Measurements from ENCODE around the gene ABCA3. TPM values are rescaled to one million over a fixed set of nuclear protein-coding genes. Genes with fewer than 3 reads are reported as not detected.

Gene ABCA3
- total RNA-seq, 1 experiment from 2014 or later: 3.5 TPM

DNA sequence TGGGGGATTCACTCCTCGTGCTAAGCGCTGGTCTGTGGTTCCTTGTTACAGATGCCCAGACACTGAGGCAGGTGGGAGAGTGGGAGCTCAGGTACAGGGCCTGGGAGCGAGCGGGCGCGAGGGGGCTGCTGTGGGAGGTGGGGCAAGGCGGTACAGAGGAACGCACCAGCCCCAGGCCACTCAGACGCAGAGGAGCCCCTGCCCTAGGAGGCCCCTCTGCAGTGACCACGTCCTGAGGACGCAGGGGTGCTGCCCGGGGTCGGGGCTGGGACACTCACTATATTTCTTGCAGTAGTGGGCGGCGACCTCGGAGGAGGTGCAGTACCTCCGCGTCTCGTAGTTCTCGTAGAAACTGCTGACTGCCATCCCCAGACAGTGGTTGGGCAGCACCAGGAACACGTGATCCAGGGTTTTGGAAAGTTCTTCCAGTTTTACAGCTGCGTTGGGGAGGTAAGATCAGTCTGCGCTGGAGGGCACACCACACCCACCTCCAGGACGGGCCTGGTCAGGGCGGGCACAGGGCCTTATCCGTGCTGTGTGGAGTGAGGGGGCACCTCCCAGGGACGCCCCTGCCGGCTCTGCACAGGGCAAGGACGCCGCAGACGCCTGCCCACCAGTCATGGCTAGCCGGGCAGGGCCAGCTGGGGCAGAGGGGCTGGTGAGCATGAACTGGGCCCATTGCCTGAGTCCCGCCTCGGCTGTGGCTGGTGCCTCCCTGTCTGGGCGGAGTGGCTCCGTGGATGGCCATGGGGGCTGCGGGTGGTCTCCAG lies 56.3 kb downstream of the ABCA3 start:
- no peaks in the 10 kb centered on the region for H3K9me3 Mint-ChIP-seq (ENCODE audit: unreplicated experiment)

DNA sequence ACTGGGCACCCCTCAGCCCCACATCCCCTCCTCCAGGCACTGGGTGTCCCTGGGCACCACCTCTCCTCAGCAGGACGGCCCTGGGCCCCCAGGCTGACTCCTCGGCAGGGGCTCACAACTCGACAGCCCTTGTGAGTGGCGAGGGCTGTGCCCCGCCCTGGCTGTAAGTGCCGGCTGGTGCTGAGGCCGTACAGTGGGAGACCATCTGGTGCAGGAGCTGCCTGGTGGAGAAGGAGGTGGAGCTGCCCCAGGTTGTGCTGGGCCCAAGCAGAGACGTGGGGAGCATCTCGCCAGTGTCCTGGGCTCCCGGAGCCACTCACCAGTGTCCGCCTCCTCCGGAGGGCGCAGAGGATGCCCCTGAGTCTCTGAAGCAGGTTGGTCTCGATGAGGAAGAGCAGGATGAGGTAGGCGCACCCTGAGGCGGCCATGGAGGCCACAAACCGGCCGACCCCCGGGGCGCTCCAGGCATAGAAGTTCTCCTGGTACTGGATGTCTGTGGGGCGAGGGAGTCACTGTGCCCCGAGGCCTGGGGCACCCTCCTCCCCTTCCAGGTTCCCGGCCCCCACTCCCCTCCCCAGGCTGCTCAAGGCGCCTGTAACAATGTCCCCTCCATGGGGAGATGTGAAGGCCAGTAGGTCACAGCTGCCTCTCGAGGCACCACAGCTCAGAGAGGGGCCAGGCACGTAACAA lies 57.5 kb downstream of the ABCA3 start:
- H3K9me3 Mint-ChIP-seq (ENCODE audit: unreplicated experiment): no peaks in the 10 kb centered on the region
- peaks cover 6% of the 10 kb centered on the region for H3K36me3 Mint-ChIP-seq (ENCODE audit: insufficient read depth, unreplicated experiment)
- ChIA-PET CTCF (no interaction called here), POLR2A (no interaction called here)
- no peak overlapping the region for H3K27ac Mint-ChIP-seq (ENCODE audit: low read depth, unreplicated experiment)
- TF ChIP-seq, protein P1, sequence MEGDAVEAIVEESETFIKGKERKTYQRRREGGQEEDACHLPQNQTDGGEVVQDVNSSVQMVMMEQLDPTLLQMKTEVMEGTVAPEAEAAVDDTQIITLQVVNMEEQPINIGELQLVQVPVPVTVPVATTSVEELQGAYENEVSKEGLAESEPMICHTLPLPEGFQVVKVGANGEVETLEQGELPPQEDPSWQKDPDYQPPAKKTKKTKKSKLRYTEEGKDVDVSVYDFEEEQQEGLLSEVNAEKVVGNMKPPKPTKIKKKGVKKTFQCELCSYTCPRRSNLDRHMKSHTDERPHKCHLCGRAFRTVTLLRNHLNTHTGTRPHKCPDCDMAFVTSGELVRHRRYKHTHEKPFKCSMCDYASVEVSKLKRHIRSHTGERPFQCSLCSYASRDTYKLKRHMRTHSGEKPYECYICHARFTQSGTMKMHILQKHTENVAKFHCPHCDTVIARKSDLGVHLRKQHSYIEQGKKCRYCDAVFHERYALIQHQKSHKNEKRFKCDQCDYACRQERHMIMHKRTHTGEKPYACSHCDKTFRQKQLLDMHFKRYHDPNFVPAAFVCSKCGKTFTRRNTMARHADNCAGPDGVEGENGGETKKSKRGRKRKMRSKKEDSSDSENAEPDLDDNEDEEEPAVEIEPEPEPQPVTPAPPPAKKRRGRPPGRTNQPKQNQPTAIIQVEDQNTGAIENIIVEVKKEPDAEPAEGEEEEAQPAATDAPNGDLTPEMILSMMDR (IDR thresholded peaks at IDR 0.05; ENCODE audit: unreplicated experiment): no peak
- peaks cover 23% of the 10 kb centered on the region for H3K27me3 Mint-ChIP-seq (ENCODE audit: insufficient read depth, unreplicated experiment)
- intact Hi-C loops (cut with micrococcal nuclease): no loop called here
- no peak overlapping the region for H3K4me3 Mint-ChIP-seq (ENCODE audit: unreplicated experiment)
- no TSS peak for BruUV-seq (replicated peaks)
- H3K4me1 Mint-ChIP-seq (ENCODE audit: insufficient read depth, unreplicated experiment): no peaks in the 10 kb centered on the region
- DNase-seq (ENCODE audit: unreplicated experiment): no peak

More for the DNA sequence above, 56.3 kb downstream of the ABCA3 start:
- Mint-ChIP-seq H3K4me1 (ENCODE audit: insufficient read depth, unreplicated experiment) (no peaks in the 10 kb centered on the region), H3K4me3 (ENCODE audit: unreplicated experiment) (no peak overlapping the region), H3K27me3 (ENCODE audit: insufficient read depth, unreplicated experiment) (peaks cover 23% of the 10 kb centered on the region), H3K27ac (ENCODE audit: low read depth, unreplicated experiment) (no peak overlapping the region), H3K36me3 (ENCODE audit: insufficient read depth, unreplicated experiment) (peaks cover 6% of the 10 kb centered on the region)
- BruUV-seq (replicated peaks): no TSS peak
- TF ChIP-seq, protein P1 (IDR thresholded peaks at IDR 0.05; ENCODE audit: unreplicated experiment): no peak
- no peak for DNase-seq (ENCODE audit: unreplicated experiment)
- CTCF ChIA-PET: no interaction called here
- POLR2A ChIA-PET: no interaction called here
- intact Hi-C loops (cut with micrococcal nuclease): no loop called here

GRCh38 chr16:2282262-2282661 lies 58.3 kb downstream of the ABCA3 start:
- TF ChIP-seq, protein P1 (IDR thresholded peaks at IDR 0.05; ENCODE audit: unreplicated experiment): no peak
- Mint-ChIP-seq H3K27me3 (ENCODE audit: insufficient read depth, unreplicated experiment) (peaks cover 23% of the 10 kb centered on the region), H3K4me1 (ENCODE audit: insufficient read depth, unreplicated experiment) (no peaks in the 10 kb centered on the region), H3K27ac (ENCODE audit: low read depth, unreplicated experiment) (no peak overlapping the region), H3K4me3 (ENCODE audit: unreplicated experiment) (no peak overlapping the region), H3K9me3 (ENCODE audit: unreplicated experiment) (no peaks in the 10 kb centered on the region), H3K36me3 (ENCODE audit: insufficient read depth, unreplicated experiment) (peaks cover 6% of the 10 kb centered on the region)
- intact Hi-C loops (cut with micrococcal nuclease): no loop called here
- ChIA-PET CTCF (interaction anchor here (1.1 kb wide), 1 partner anchor 43 kb away, joined by 4 read pairs; no protein-coding TSS in a partner anchor), POLR2A (no interaction called here)
- DNase-seq (ENCODE audit: unreplicated experiment): no peak
- BruUV-seq (replicated peaks): no TSS peak

DNA sequence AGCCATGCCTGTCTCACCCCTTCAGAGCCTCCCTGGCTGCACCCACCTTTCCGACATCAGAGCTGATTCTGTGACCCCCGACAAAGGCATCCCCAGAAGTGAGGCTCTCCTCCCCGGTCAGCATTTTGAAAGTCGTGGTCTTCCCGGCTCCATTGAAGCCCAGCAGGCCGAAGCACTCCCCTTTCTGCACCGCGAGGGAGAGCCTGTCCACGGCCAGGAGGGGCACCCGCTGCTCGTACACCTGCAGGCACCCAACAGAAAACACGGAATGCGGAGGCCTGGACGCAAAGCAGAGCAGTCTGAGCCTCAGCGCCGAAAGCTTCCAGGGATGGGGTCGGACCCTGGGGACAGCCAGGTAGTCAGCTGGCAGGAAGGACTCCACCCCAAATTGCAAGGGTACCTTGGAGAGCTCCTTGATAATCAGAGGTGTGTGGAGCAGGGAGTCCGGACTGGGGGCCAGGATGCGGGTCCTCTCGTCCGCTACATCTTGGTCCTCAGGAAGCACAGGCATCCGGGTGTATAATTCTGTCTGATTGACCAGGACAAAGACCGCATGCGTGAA lies 59.5 kb downstream of the ABCA3 start:
- ChIA-PET POLR2A (no interaction called here), CTCF (interaction anchor here (1.1 kb wide), 1 partner anchor 44 kb away, joined by 4 read pairs; no protein-coding TSS in a partner anchor)
- no peaks in the 10 kb centered on the region for H3K9me3 Mint-ChIP-seq (ENCODE audit: unreplicated experiment)
- peaks cover 6% of the 10 kb centered on the region for H3K36me3 Mint-ChIP-seq (ENCODE audit: insufficient read depth, unreplicated experiment)
- intact Hi-C loops (cut with micrococcal nuclease): no loop called here
- no peak overlapping the region for H3K27ac Mint-ChIP-seq (ENCODE audit: low read depth, unreplicated experiment)
- H3K27me3 Mint-ChIP-seq (ENCODE audit: insufficient read depth, unreplicated experiment): peaks cover 23% of the 10 kb centered on the region
- H3K4me1 Mint-ChIP-seq (ENCODE audit: insufficient read depth, unreplicated experiment): no peaks in the 10 kb centered on the region
- H3K4me3 Mint-ChIP-seq (ENCODE audit: unreplicated experiment): no peak overlapping the region
- TF ChIP-seq, protein P1 (IDR thresholded peaks at IDR 0.05; ENCODE audit: unreplicated experiment): no peak
- no peak for DNase-seq (ENCODE audit: unreplicated experiment)
- no TSS peak for BruUV-seq (replicated peaks)

Data from MCF 10A (cell line).